HG02840 (cell line): ENCODE measurements around the gene NRXN3.

Experiments used
- ATAC-seq: cut with Tn5 transposase; IDR thresholded peaks from one replicate; pipeline ENCODE4 v1.9.1; 2021; ENCODE audit warnings: mild to moderate bottlenecking, moderate library complexity, moderate number of reproducible peaks; ENCODE audit not compliant: unreplicated experiment, low FRiP score

NRXN3 gene

DNA sequence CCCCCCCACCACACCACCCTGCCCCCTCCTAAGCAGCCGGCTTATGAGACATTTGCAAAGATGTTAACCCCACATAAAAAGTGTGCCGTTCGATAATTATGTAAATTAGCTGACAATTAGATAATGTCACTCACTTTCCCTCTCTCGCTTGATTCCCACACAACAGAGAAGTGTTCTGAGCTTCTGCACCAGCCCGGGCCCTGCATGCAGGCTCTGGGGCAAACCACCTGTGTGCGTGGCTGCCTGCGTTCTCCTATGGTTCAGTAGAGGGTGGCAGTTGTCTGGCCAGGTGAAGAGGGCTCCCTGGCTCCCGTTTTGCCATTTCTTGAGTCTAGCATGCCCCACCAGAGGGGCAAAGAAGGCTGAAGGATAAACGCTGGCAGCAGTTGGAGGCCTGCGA is 68.0 kb downstream of the NRXN3 start:
- ATAC-seq = no peak

DNA sequence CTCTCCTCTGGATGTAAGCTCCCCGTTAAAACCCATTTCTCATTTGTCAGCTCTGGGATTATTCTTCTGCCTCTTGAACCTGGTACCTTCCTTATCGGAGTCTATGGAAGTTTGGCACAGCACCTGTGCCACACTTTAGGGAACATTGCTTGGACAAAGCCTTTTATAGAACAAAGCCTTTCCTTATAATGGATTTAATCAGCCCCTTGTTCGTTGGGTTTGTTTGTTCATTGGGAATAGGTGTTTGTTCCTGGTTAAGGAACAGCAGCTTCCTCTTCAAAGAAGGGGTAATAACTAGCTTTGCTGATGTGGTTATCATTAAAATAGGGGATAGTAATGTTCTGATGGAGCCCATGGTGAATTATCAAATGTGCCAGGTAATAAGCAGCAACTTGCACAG is 70.4 kb downstream of the NRXN3 start:
- no peak for ATAC-seq

DNA sequence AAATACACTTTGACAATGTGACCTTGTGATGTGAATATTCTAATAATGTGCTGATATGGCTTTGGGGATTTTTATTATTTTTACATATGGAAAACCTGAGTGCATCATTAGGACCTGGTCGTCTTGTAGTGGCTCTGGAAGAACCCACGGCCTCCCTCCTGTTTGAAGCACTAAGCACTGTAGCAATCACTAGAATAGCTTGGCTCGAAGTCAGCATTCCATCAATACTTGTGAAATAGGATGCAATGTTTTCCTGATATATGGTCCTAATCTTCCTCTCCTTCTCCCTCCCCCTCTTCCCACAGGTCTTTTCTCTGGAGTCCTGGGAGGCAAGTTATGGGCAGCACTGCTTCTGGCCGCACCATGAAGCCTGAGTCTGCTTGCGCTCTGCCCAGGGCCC is 71.9 kb downstream of the NRXN3 start:
- ATAC-seq = no peak

DNA sequence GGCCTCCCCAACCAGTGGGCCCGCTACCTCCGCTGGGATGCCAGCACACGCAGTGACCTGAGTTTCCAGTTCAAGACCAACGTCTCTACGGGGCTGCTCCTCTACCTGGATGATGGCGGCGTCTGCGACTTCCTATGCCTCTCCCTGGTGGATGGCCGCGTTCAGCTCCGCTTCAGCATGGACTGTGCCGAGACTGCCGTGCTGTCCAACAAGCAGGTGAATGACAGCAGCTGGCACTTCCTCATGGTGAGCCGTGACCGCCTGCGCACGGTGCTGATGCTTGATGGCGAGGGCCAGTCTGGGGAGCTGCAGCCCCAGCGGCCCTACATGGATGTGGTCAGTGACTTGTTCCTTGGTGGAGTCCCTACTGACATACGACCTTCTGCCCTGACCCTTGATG is 73.0 kb downstream of the NRXN3 start:
- ATAC-seq = no peak

DNA sequence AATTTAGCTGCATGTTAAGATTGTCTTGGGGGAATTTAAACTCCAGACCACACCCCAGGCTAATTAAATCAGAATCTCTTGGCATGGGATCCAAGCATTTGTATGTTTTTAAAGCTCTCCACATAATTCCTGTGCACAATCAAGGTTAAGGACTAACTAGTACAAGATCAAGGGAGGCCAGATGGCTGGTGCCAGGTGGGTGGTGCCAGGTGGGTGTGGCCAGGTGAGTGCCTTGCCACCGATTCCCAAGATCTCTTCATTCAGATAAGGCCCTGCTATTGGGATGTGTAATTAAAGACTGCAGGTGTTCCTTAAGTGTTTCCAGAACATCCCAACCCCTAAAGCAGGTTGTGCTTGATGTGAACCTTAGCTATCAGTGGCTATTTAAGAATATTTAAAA is 75.1 kb downstream of the NRXN3 start:
- no peak for ATAC-seq

DNA sequence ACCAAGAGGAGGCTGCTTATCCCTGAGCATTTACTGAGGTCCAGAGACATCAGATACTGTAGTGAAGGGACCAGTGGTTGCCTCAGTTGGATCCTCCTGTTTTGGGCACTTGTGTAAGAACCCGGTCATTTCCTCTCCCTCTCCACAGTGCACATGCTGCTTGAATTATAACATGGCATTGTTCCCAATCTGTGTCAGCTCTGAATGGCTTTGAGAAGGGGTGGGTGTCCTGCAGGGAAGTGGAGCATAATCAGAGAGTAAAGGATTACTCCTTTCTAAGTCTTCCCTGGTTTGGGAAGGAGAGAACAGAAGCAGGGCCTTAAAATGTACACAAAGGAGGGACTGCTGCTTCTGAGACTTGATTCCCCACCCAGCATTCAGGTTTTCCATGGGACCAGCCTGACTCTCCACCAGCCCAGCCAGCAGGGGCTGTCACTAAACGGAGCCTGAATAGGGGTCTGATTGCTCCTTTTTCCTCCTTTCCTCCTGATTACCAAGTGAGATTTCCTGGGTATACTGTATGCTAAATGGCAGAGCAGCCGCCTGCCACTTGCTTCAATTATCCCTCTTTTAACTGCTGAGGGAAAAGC is 78.4 kb downstream of the NRXN3 start:
- ATAC-seq = no peak

DNA sequence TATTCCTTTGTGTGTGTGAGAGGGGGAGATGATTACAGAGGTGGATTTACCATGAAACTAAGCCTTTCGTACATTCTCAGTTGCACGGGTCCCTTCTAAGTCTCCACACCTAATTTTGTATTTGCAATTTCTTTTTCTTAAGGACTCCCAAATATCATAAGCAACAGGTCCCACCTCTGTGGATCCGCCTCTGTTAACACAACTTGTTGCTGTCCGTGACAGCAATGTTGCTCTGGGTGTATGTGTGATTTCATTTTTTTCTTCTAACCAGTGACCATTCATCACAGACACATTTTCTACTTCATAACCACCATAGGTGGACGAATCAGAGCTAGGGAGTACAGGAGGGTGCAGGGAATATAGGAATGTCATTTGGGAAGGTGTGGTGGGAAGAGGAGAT is 81.1 kb downstream of the NRXN3 start:
- ATAC-seq = no peak

DNA sequence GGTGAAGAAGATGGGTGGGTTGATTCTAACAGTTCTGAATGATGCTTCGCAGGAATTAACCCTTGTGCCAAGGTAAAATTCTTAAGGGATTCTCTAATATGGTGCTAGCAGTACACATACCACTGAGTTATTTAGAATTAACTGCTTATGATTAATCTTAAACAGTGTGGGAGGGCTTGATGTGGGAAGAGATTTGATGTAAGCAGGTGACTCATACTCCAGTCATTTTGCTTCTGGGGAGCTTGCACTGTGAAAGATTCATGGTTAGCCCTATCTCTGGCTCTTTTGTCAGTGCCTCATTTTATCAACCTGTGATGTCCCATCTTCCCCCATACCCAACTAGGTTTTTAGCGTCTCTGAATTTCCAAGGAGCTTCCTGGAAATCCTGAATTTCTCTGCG is 83.8 kb downstream of the NRXN3 start:
- ATAC-seq = no peak

DNA sequence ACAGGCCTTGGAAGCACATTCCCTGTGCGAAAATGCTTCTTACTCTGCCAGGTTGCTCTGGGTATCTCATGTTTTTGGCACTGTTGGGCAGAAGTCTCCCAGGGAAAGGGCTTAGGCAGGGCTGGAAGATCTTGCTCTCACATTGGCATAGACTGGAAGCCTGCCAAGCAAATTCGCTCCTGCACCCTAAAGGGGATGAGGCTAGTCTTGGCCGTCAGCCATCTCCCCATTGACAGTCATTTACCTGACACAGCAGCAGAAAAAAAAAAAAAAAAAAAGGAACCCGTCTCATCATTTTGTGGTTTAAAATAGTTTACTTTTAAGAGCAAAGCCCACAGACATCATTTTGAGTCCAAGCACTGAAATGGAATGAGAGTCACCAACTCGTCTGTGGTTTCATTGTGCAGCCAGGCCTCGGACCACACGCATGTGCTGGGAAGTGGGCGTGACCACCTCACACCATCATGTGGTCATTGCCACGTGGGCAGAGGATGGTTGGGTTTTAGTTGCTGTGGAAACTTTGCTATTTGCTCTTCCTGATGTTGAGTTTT is 84.8 kb downstream of the NRXN3 start:
- no peak for ATAC-seq

DNA sequence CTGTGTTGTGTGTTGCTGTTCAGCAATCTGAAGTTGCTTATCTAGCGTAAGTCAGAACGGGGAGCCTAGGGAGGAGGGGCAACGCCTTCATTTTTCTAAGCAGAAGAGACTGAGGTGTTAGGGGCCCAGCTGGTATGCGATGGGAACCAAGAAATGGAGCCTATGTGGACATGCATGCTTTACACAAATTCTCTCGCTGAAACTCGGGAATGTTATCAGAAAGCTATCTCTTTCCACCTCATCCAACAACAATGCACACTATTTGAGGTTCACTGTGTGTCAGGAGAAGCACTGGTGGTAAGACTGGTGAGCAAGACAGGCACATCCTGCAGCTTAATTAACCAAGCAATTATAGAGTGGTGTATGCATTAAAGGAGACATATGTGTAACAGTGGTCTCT is 89.7 kb downstream of the NRXN3 start:
- ATAC-seq = no peak

DNA sequence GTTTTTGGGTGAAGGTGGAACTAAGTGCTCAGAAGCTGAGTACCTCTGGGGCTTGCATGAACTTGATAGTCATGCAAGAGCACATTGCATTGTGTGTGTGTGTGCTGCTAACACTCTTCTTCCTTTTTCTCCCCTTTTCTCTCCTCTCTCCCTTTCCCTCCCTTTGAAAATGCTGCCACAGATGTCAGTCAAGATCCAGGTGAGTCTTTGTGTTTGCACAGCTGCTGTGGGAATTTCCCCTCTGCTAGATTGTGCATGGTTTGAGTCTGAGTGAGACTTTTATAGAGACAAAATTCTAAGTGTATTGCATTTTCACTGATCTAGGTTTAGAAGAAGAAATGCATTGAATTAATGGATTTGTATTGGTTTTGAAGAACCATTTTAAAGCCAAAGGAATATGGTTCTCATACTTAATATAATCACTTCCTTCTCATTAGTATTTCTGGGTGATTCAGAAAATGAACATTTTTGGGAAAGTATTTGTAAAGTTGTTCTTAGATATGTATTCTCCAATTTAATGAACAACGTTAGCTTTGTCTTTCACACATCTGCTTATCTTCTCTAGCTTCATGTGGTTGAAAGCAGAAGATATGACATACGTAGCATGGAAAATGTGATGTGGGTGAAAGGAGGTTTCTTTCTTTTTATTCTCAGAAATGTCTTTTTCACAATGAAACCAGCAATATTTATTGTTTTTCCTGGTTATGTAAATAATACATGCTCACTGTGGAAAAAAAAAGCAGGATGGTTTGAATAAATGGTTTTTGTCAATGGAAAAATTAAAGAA is 108.5 kb downstream of the NRXN3 start:
- no peak for ATAC-seq

DNA sequence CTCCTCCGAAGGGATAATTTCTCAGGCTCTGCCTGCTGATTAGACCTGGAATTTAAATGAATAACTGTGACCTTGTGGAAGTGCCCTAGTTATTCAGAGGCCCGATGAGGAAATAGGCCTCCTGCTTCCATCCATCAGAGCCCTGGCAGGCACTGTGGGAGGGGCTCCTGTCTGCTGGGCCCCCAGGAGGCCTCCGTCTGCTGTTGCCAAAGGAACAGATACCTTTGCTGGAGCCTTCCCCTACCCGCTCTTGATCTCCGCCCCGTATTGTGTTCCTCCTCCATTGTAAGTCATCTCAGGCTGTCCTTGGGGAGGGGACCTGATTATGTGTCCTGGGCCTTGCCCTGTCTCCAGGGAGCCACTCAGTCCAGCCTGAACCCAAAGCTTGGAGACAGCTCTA is 112.3 kb downstream of the NRXN3 start:
- ATAC-seq = no peak

DNA sequence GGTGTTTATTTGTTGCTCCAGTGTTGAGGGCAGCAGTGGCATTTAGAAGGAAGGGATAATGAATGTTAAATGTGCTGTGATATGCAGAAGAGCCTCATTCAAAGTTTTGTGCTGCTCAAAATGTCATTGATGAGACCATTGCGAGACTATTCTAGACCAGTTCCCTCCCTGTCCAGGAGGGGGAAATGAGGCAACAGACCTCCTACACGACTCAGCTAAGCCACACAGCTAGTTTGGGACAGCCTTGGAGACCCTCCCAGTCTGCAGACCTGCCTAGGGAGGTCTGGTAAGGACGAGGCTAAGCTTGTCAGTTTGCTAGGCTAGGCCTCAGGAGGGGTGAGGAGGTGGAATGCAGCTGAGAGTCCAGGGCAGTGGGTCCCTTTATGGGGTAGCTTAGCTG is 116.0 kb downstream of the NRXN3 start:
- no peak for ATAC-seq

DNA sequence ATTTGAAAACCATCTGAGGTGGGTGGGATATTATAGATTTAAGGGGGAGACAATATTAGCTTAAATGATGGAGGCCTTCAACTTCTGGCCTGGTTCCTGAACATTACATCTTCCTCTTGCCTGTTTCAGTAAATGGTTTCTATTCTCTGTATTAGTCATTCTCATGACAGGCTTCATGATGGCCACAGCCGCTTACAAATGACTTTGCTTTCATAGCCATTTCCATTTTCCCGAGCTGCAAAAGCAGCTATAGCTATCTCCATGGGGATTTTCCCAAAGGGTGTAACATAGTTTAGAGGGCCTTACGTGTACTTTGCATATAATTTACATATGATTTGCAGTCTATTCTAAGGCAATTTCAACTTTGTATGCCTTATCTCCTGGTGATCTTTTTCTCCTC is 121.8 kb downstream of the NRXN3 start:
- ATAC-seq = no peak

DNA sequence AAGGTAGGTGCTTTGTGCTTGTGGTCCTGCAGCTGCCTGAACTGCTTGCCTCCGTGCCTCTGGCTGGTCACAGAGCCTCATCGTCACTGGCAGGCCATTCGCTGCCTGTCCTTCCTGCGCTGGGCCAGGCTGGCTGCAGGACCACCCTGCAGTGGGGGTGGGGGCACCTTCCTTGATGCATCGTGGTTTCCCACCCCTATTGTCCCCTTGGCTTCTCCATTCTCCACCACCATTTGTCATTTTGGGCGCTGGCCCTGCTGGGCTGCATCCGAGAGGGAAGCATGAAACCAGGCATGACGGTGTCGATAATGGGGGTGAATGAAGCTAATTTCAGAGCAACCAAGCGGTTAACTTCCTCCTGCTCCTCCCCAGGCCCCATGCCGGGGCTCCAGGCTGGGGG is 127.7 kb downstream of the NRXN3 start:
- no peak for ATAC-seq

DNA sequence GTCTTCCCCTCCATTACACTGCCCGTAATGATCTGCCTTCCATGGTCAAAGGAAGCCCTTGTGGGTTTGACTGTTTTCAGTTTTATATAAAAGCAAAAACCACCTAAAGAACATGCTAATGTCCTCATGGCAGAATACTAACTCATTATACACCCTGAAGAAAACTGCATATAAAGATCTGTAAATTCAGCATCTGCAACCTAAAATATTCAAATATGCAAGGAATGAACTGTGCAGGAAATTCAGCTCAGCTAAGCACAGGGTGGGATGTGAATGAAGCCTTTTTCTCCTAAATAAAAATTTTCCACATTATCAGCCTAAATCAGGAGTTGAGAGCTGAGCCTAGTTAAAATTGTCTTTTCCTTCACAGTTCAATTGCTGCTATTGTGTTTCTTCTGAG is 128.1 kb downstream of the NRXN3 start:
- ATAC-seq = no peak

DNA sequence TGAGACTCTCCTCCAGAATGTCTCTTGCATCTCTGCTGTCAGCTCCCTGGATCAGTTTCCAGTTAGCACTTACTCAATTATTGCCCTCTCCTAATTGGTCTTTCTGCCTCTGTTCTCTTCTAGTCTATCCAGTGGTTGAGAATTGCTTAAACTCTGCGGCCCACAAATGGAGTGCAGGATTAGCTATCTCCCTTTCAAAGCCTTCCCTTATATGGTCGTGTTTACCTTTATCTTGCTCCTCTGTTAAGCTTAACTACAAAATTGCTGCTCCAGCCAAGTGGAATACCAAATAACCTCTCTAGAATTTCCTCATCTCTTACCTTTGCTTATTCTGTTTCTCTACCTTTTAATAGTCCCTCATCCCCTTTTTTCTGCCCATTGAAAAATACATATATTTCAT is 132.7 kb downstream of the NRXN3 start:
- no peak for ATAC-seq

DNA sequence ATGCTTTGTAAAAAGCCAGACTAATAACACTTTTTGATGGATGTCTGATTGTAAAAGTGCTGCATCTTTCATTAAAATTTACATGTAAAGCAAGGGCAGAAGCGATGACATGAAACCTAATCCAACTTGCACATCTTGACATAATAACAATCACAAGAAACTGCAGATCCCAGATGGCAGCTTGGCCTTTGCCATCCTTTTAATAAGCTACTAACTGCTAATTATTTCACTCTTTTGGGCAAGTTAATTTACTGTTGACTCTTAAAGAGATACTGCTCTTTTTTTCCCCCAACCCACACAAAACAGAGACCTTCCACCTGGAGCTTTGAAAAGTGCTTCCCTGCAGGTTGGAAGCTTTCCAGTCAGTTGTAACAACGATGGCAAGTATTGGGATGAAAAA is 137.5 kb downstream of the NRXN3 start:
- ATAC-seq = no peak

DNA sequence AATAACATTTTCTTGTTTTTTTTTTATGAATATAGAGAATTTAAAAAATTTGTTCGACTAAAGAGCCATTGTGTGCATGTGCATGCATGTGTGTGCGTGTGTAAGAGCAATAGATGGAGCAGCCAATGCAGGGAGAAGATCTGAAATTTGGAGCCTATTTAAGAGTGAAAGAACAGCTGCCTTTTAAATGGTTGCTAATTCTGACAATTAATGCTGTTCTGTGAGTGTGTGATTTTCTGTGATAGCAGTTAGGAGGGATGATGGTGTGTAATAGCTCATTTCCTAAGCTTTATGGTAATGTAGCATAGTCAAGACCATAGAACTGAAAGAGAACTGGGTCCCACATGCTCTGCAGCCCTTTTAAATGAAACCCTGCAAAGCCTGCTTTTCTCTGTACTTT is 137.9 kb downstream of the NRXN3 start:
- no peak for ATAC-seq

DNA sequence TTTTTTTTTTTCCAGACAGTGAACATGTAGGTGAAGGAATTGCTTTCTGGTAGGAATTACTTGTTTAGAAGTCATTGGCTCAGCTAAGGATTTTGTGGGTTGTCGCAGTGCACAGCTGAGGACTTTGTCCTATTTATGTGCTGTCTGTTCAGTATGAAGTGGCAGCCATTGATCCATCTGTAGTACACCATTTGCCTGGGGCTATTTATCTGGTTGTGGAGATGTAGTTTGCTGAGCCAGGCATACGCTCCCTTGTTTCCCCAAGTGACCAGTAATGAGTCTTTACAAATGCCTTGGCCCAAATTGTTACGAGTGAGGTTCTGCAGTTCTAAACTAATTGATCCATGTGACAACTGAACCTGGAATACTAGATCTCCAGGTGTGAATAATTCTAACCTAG is 140.1 kb downstream of the NRXN3 start:
- no peak for ATAC-seq

DNA sequence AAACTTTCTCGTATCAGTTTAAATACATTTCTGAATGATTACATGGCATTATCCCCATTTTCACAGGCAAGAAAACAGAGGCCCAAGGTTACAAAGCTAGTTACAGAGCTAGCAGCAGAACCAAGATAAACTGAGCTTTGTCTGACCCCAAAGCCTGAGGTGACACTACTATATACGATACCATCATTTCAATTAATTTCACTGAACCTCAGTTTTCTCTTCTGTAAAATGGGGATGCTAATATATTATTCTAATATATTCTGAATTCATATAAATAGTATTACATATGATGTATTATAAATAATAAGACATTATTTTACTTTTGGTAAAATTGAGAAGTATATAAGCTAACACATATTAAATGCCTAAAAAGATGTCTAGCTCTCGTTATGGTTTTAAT is 143.3 kb downstream of the NRXN3 start:
- no peak for ATAC-seq

DNA sequence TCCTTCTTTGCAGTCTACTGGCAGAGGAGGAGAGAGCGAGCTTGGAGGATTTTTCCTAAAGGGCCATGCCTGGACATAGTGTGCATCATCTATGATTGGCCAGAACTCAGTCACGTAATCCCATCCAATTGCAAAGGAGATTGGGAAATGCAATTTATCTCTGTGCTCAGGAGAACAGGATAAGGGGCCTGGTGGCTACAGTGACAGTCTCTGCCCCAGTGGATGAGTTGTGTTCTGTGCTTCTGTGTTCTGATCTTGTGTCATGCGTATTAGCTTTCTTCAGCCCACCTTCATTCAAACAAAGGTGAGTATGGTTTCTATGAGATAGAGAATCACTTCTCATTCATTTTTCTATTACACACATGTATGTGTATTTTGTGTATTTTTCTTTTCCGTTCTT is 144.3 kb downstream of the NRXN3 start:
- no peak for ATAC-seq
